PFSK-1 (cell line): ENCODE data around the gene CIAO3.

Experiments used
- FOXP2 ChIP-seq: optimal IDR thresholded peaks from 2 replicates; pipeline ENCODE3; 2011; ENCODE audit warnings: borderline replicate concordance, control low read depth, inconsistent platforms; ENCODE audit not compliant: insufficient read depth; ENCODE audit errors: extremely low read length, extremely low read depth
- POLR2AphosphoS5 ChIP-seq: IDR thresholded peaks from 2 replicates; pipeline ENCODE4 v1.6.1; 2012; ENCODE audit warnings: low read depth, mild to moderate bottlenecking, control low read depth, low read length, moderate library complexity
- SIN3A ChIP-seq: IDR thresholded peaks from 2 replicates; pipeline ENCODE4 v1.6.1; 2012; ENCODE audit warnings: mild to moderate bottlenecking, low read length, moderate library complexity, borderline replicate concordance; ENCODE audit not compliant: insufficient read depth
- TAF1 ChIP-seq: IDR thresholded peaks from 2 replicates; pipeline ENCODE4 v1.6.1; 2012; ENCODE audit warnings: low read length, control low read depth, borderline replicate concordance; ENCODE audit not compliant: insufficient read depth
- TF ChIP-seq, protein P1 (sequence below), 2 experiments: IDR thresholded peaks; 2 replicates each; pipeline versions ENCODE4 v1.6.1 to v1.8.0; 2011 to 2012; ENCODE audit warnings: low read depth in 2 of 2, low read length in 2 of 2, control low read depth in 1 of 2, inconsistent platforms in 1 of 2, mild to moderate bottlenecking in 1 of 2, moderate library complexity in 1 of 2; ENCODE audit not compliant: insufficient read depth in 1 of 2

DNA sequence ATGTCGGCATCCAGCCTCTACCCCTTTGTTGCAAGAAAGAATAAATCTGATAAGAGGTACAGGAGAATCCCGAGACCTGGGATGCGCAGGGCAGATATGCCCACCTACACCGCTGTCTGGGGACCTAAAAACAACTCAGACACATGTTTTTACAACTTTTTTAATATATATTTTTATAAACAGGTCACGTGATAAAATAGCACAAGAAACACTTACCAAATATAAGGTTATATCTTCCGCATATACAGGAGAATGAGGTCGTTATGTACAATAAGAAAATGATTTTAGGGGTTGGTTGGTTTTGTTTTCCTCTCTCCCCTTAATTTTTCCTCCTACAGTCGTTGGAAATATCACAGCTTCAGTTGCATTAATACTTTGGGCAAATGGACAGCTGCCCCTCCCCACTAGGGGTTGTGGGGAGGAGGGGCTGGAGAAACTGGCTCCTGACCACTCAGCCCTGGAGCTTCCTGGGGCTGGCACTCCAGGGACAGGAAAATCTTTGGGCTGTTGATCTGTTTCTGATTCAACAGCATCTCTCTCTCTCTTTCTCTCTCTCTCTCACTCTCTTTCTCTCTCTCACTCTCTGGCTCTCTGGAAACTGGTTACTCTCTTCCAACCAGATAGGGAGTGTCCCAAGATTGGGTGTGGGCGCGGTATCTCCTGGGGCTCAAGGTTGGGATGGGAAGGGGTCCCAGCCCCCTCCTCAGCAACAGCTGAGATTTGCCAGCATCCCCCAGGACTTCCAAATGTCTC is 48.3 kb downstream of the CIAO3 start:
- TF ChIP-seq, protein P1, sequence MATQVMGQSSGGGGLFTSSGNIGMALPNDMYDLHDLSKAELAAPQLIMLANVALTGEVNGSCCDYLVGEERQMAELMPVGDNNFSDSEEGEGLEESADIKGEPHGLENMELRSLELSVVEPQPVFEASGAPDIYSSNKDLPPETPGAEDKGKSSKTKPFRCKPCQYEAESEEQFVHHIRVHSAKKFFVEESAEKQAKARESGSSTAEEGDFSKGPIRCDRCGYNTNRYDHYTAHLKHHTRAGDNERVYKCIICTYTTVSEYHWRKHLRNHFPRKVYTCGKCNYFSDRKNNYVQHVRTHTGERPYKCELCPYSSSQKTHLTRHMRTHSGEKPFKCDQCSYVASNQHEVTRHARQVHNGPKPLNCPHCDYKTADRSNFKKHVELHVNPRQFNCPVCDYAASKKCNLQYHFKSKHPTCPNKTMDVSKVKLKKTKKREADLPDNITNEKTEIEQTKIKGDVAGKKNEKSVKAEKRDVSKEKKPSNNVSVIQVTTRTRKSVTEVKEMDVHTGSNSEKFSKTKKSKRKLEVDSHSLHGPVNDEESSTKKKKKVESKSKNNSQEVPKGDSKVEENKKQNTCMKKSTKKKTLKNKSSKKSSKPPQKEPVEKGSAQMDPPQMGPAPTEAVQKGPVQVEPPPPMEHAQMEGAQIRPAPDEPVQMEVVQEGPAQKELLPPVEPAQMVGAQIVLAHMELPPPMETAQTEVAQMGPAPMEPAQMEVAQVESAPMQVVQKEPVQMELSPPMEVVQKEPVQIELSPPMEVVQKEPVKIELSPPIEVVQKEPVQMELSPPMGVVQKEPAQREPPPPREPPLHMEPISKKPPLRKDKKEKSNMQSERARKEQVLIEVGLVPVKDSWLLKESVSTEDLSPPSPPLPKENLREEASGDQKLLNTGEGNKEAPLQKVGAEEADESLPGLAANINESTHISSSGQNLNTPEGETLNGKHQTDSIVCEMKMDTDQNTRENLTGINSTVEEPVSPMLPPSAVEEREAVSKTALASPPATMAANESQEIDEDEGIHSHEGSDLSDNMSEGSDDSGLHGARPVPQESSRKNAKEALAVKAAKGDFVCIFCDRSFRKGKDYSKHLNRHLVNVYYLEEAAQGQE (IDR thresholded peaks at IDR 0.05; ENCODE audit: insufficient read depth in 1 of 2, low read depth in 2 of 2, low read length in 2 of 2): no peak
- TF ChIP-seq POLR2AphosphoS5: no peak
- no peak for TF ChIP-seq SIN3A
- TF ChIP-seq TAF1: no peak
- TF ChIP-seq FOXP2: no peak
